GM12878 (cell line): ENCODE data around the gene PTX4. TPM values are rescaled to one million over a fixed set of nuclear protein-coding genes. Genes with fewer than 3 reads are reported as not detected.

ENCODE experiments used
- ATAC-seq: fragments of 200-7000 bp; cut with Tn5 transposase; 3 replicates; pipeline ENCODE4 v1.9.1; 2020; ENCODE audit warnings: mild to moderate bottlenecking, moderate library complexity
- BruUV-seq: library from RNA; stranded (reverse); fragments of 400-500 nt; replicated peaks from 2 replicates; lab custom pipeline; 2021; lab: Mats Ljungman, UMichigan
- CTCF ChIA-PET: fragments of 300-600 bp; sonication (Branson Sonifier 250); formaldehyde crosslinking; extraction: SDS; loops from one replicate; lab custom pipeline; 2021; ENCODE audit warnings: inconsistent platforms; lab: Yijun Ruan, JAX
- POLR2A ChIA-PET: fragments of 350-600 bp; formaldehyde crosslinking; extraction: SDS; loops from one replicate; lab custom pipeline; 2021; ENCODE audit warnings: inconsistent platforms; lab: Charles Lee
- RAD21 ChIA-PET: fragments of 300-600 bp; sonication (Branson Sonifier 250); formaldehyde crosslinking; loops from one replicate; lab custom pipeline; 2023; ENCODE audit warnings: antibody characterized with exemption; ENCODE audit not compliant: unreplicated experiment; lab: Charles Lee
- SMC1A ChIA-PET: fragments of 300-600 bp; sonication (Branson Sonifier 250); formaldehyde crosslinking; loops from one replicate; lab custom pipeline; 2023; ENCODE audit not compliant: unreplicated experiment, uncharacterized antibody; lab: Charles Lee
- DNase-seq: peaks from one replicate; pipeline ENCODE4 v3.0.0-alpha.2; 2011; ENCODE audit warnings: low read depth, low spot score
- FAIRE-seq: peaks from 3 replicates; lab custom pipeline; 2011; peaks lifted over from hg19 to GRCh38; lab: Jason Lieb, UNC
- H2AFZ ChIP-seq: 2 replicates; pipeline ENCODE4 v1.6.0; 2011; ENCODE audit warnings: low read depth, low read length, control low read depth; ENCODE audit not compliant: control insufficient read depth
- H3K27ac ChIP-seq: 2 replicates; pipeline ENCODE4 v1.5.1; 2011; ENCODE audit warnings: control low read depth; ENCODE audit not compliant: control insufficient read depth, insufficient read depth
- H3K27me3 ChIP-seq, 2 experiments: replicated peaks in 1 of 2; 2 replicates each; pipeline versions ENCODE4 v1.6.0 to v1.6.1; 2011; ENCODE audit warnings: low read length in 1 of 2; ENCODE audit not compliant: control insufficient read depth in 2 of 2, insufficient read depth in 2 of 2
- H3K36me3 ChIP-seq, 2 experiments: 2 replicates each; pipeline ENCODE4 v1.5.1; 2011; ENCODE audit warnings: low read length in 1 of 2; ENCODE audit not compliant: control insufficient read depth in 2 of 2, insufficient read depth in 2 of 2
- H3K4me1 ChIP-seq: 2 replicates; pipeline ENCODE4 v1.6.1; 2011; ENCODE audit warnings: mild to moderate bottlenecking, low read length, moderate library complexity, mixed read lengths; ENCODE audit not compliant: control insufficient read depth, insufficient read depth
- H3K4me2 ChIP-seq: 2 replicates; pipeline ENCODE4 v1.6.0; 2011; ENCODE audit warnings: control low read depth; ENCODE audit not compliant: control insufficient read depth, insufficient read depth
- H3K4me3 ChIP-seq: fragments of 200-600 bp; sonication (generic); 2 replicates; pipeline ENCODE4 v1.5.1; 2016
- H3K79me2 ChIP-seq: 2 replicates; pipeline ENCODE4 v1.6.0; 2011; ENCODE audit warnings: low read length; ENCODE audit not compliant: control insufficient read depth, insufficient read depth
- H3K9ac ChIP-seq: 2 replicates; pipeline ENCODE4 v1.8.0; 2011; ENCODE audit warnings: low read length, control low read depth, mixed read lengths; ENCODE audit not compliant: control insufficient read depth, insufficient read depth
- H3K9me3 ChIP-seq: replicated peaks from 3 replicates; pipeline ENCODE4 v1.5.1; 2011; ENCODE audit warnings: mild to moderate bottlenecking, low read length; ENCODE audit not compliant: control insufficient read depth, insufficient read depth
- H4K20me1 ChIP-seq: 2 replicates; pipeline ENCODE4 v1.6.0; 2011; ENCODE audit not compliant: control insufficient read depth, insufficient read depth
- BCLAF1 ChIP-seq: fragments of 450-650 bp; IDR thresholded peaks from 2 replicates; pipeline ENCODE4 v1.6.1; 2017; ENCODE audit warnings: antibody characterized with exemption, mild to moderate bottlenecking, moderate library complexity
- BHLHE40 ChIP-seq, 2 experiments: fragments of 450-650 bp in 1 of 2; IDR thresholded peaks; 2 replicates each; pipeline ENCODE4 v1.6.1; 2011 to 2017; ENCODE audit warnings: low read depth in 2 of 2, borderline replicate concordance in 1 of 2, improper control_type of control experiment in 1 of 2, low read length in 1 of 2, mild to moderate bottlenecking in 1 of 2
- ETV6 ChIP-seq, 2 experiments: fragments of 450-650 bp in 1 of 2; IDR thresholded peaks in 1 of 2; conservative IDR thresholded peaks in 1 of 2; 2 replicates each; pipeline ENCODE4 v1.6.1; 2014; ENCODE audit warnings: antibody characterized with exemption in 1 of 2, borderline replicate concordance in 1 of 2, low read depth in 1 of 2, mild to moderate bottlenecking in 1 of 2, moderate library complexity in 1 of 2
- FOXK2 ChIP-seq: fragments of 450-650 bp; IDR thresholded peaks from 2 replicates; pipeline ENCODE4 v1.6.1; 2017; ENCODE audit warnings: mild to moderate bottlenecking, moderate library complexity
- MLLT1 ChIP-seq: fragments of 450-650 bp; IDR thresholded peaks from 2 replicates; pipeline ENCODE4 v1.6.1; 2016; ENCODE audit warnings: mild to moderate bottlenecking
- PML ChIP-seq: IDR thresholded peaks from 2 replicates; pipeline ENCODE4 v1.6.1; 2012; ENCODE audit warnings: low read length, inconsistent platforms
- POLR2A ChIP-seq: IDR thresholded peaks from 2 replicates; pipeline ENCODE4 v1.6.1; 2011; ENCODE audit warnings: low read depth, mild to moderate bottlenecking, low read length
- POLR2AphosphoS2 ChIP-seq: IDR thresholded peaks from 2 replicates; pipeline ENCODE4 v1.6.1; 2011; ENCODE audit warnings: low read depth, mild to moderate bottlenecking, low read length, improper control_type of control experiment, moderate library complexity
- RB1 ChIP-seq: fragments of 450-650 bp; formaldehyde crosslinking; IDR thresholded peaks from 2 replicates; pipeline ENCODE4 v1.6.1; 2017; ENCODE audit warnings: mild to moderate bottlenecking, borderline replicate concordance
- SKIL ChIP-seq: fragments of 450-650 bp; IDR thresholded peaks from 2 replicates; pipeline ENCODE4 v1.6.1; 2017; ENCODE audit warnings: mild to moderate bottlenecking, low read depth, inconsistent platforms; ENCODE audit not compliant: poor library complexity, severe bottlenecking
- SREBF2 ChIP-seq: IDR thresholded peaks from 2 replicates; pipeline ENCODE4 v1.6.1; 2012; ENCODE audit warnings: mild to moderate bottlenecking, low read length
- TARDBP ChIP-seq: IDR thresholded peaks from 2 replicates; pipeline ENCODE4 v1.6.1; 2016; ENCODE audit warnings: borderline replicate concordance
- WGBS: methylation state at CpG from one replicate; pipeline ENCODE4 v1.1.6; 2016; ENCODE audit warnings: low lambda C conversion rate; ENCODE audit not compliant: insufficient replicate concordance, insufficient coverage; ENCODE audit errors: missing lambda C conversion rate; 5-methylcytosine and 5-hydroxymethylcytosine counted together
- in situ Hi-C: fragments of 300-500 bp; cut with MboI; formaldehyde crosslinking; loops from 9 replicates; pipeline ENCODE4 v1.14.3; 2018; ENCODE audit warnings: mixed read lengths
- intact Hi-C: fragments of 100-400 bp; cut with micrococcal nuclease; formaldehyde crosslinking; loops from one replicate; pipeline ENCODE4 v1.14.2; 2022; ENCODE audit not compliant: unreplicated experiment
- polyA plus RNA-seq, 11 experiments: library from polyadenylated mRNA; depleted of rRNA in 4 of 11; unstranded in 6 of 11; stranded (reverse) in 5 of 11; fragments of >200 nt; fragmentation: Nextera tagmentation in 4 of 11; fragmentation: Illumina TruSeq in 1 of 11; extraction: Ambion mirVana in 4 of 11; extraction: Trizol in 1 of 11; gene quantifications; 1 replicate in 1 of 11; 2 replicates in 10 of 11; pipeline versions ENCODE4 v1.2.1 to v1.2.3, GENCODE V29; 2011 to 2016; ENCODE audit warnings: inconsistent platforms in 2 of 11, missing spikeins in 2 of 11, low read depth in 1 of 11
- total RNA-seq, 4 experiments: library from RNA; depleted of rRNA in 3 of 4; stranded (reverse); fragments of >200 nt in 3 of 4; fragmentation: Illumina TruSeq in 1 of 4; extraction: Trizol in 1 of 4; gene quantifications; 2 replicates each; pipeline versions ENCODE4 v1.2.1 to v1.2.3, GENCODE V29; 2013 to 2021
- TF ChIP-seq, protein P1 (sequence below): fragments of 450-650 bp; IDR thresholded peaks from 2 replicates; pipeline ENCODE4 v1.6.1; 2018; ENCODE audit warnings: mild to moderate bottlenecking, low read depth, moderate library complexity; ENCODE audit not compliant: partially characterized antibody

PTX4 gene
- total and polyA plus RNA-seq, 10 of the 15 experiments (the other 5 are each of a cell fraction or from before 2014, with no cell fraction given), result not detected

DNA sequence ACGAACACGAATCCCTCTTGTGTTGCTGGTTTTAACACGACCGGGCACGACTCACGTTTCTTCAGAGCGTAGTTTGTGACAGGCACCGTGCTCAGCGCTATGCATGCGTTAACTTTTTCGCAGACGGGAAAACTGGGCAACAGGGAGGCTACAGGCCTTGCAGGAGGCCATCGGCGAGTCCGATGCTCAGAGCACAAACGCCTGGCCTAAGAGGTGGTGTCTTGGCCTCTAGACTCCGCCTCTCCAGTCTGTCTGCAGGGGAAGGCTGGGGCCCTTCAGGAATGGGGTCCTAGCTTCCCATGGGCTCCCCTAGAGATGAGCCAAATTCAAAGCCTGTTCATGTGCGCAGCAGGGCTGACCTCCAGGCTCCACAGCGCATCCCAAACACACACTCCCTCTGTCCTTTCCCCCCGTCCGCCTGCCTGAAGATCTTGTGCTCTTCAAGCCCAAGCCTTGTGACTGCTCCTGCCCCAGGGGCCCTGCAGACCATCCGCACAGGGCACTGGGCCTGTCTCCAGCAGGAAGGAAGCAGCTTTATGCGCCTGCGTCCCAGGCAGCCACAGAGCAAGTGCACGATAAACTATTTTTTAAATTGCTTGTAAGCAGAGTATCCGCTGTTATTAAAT is 17.1 kb downstream of the PTX4 start:
- H3K79me2 ChIP-seq, result peaks cover 59% of the 10 kb centered on the region
- CTCF ChIA-PET, result interaction anchor here (0.6 to 1.2 kb wide), 4 partner anchors 43 to 811 kb away, joined by 3 to 4 read pairs (median 3); partner anchors contain the start of gene MAPK8IP3
- H3K9me3 ChIP-seq, result no peaks in the 10 kb centered on the region
- H3K4me3 ChIP-seq, result peak overlapping the region; percentile 41
- no peak for ATAC-seq
- no peak for DNase-seq
- SMC1A ChIA-PET, result interaction anchor here (0.9 kb wide), 1 partner anchor 51 kb away, joined by 3 read pairs; the partner anchor contains the start of gene UQCC4
- H2AFZ ChIP-seq, result peak overlapping the region; percentile 47
- H3K9ac ChIP-seq, result peak overlapping the region; percentile 75
- RAD21 ChIA-PET, result interaction anchor here (1.3 kb wide), 1 partner anchor 50 kb away, joined by 3 read pairs; no protein-coding TSS in a partner anchor
- peak overlapping the region; percentile 87 for H3K4me2 ChIP-seq
- no peaks in the 10 kb centered on the region for H3K27me3 ChIP-seq
- POLR2A ChIA-PET, result interaction anchor here (0.5 to 1.8 kb wide), 8 partner anchors 8 to 395 kb away, joined by 3 to 7 read pairs (median 4); partner anchors contain the start of genes TELO2 and UQCC4
- 87% methylated on average over 26 of the region's 26 CpGs for WGBS
- in situ Hi-C loops (no loop called here), intact Hi-C loops (loop anchor here (5.0 kb wide), 1 partner anchor 49 kb away; the partner anchor contains the start of gene UQCC4)
- no TSS peak for BruUV-seq
- H3K36me3 ChIP-seq, result no peaks in the 10 kb centered on the region
- peak overlapping the region; percentile 92 for H3K27ac ChIP-seq
- no peaks in the 10 kb centered on the region for H4K20me1 ChIP-seq
- TF ChIP-seq BCLAF1 (no peak), RB1 (no peak), BHLHE40 (IDR thresholded peaks at IDR 0.05; ENCODE audit: borderline replicate concordance in 1 of 2, low read depth in 2 of 2, low read length in 1 of 2) (peak in 1 of 2 experiments; percentile 25; a peak in 1 of 4 replicates), FOXK2 (no peak), SKIL (no peak), PML (no peak), TARDBP (no peak), ETV6 (conservative IDR thresholded peaks at IDR 0.05 in 1 of 2, IDR thresholded peaks at IDR 0.05 in 1 of 2; ENCODE audit: borderline replicate concordance in 1 of 2, low read depth in 1 of 2) (no peak), MLLT1 (0 out of 2 replicates have a peak, but pooled peaks have one; percentile 20), SREBF2 (no peak), POLR2A (peak; percentile 26; the same call in 1 of the 2 replicates), POLR2AphosphoS2 (no peak)
- TF ChIP-seq, protein P1, sequence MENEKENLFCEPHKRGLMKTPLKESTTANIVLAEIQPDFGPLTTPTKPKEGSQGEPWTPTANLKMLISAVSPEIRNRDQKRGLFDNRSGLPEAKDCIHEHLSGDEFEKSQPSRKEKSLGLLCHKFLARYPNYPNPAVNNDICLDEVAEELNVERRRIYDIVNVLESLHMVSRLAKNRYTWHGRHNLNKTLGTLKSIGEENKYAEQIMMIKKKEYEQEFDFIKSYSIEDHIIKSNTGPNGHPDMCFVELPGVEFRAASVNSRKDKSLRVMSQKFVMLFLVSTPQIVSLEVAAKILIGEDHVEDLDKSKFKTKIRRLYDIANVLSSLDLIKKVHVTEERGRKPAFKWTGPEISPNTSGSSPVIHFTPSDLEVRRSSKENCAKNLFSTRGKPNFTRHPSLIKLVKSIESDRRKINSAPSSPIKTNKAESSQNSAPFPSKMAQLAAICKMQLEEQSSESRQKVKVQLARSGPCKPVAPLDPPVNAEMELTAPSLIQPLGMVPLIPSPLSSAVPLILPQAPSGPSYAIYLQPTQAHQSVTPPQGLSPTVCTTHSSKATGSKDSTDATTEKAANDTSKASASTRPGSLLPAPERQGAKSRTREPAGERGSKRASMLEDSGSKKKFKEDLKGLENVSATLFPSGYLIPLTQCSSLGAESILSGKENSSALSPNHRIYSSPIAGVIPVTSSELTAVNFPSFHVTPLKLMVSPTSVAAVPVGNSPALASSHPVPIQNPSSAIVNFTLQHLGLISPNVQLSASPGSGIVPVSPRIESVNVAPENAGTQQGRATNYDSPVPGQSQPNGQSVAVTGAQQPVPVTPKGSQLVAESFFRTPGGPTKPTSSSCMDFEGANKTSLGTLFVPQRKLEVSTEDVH, result no peak
- peaks cover 20% of the 10 kb centered on the region for H3K4me1 ChIP-seq
- FAIRE-seq, result no peak
